Mesenteric fat pad (tissue), 1 donor: ENCODE data around the gene HPS3. TPM values are rescaled to one million over a fixed set of nuclear protein-coding genes. Genes with fewer than 3 reads are reported as not detected.

Experiments used
- total RNA-seq: library from RNA; stranded (reverse); fragmentation: NEBNext Ultra II Directional; extraction: Animal tissue kit (Norgen Biotek cat#: 25700); gene quantifications from one replicate; pipeline ENCODE4 v1.2.1, GENCODE V29; 2021
- donor health status: DM: yes; HTN: yes; CAD: no.

The HPS3 gene
- total RNA-seq, 1 donor from 2014 or later: 17.0 TPM

Other genes starting within 250 kb of the HPS3 start
- 52.9 TPM for gene GYG1, start 138.1 kb upstream of the HPS3 start, total RNA-seq
- 20.2 TPM for gene HLTF, start 43.1 kb upstream of the HPS3 start, total RNA-seq
- 17.5 TPM for gene CP, start 92.2 kb downstream of the HPS3 start, total RNA-seq
- gene TM4SF18, start 204.0 kb downstream of the HPS3 start, total RNA-seq: 12.3 TPM
- gene TM4SF1, start 248.0 kb downstream of the HPS3 start, total RNA-seq: 87.8 TPM